Measurements from ENCODE around the gene SETD1A. TPM values are rescaled to one million over a fixed set of nuclear protein-coding genes. Genes with fewer than 3 reads are reported as not detected.
A peak's percentile ranks its signal among the peaks of the same experiment; 100 is the strongest.

The SETD1A gene
- total and polyA plus RNA-seq, 2 of the 8 experiments (the other 6 are each of a cell fraction or from before 2014, with no cell fraction given), result 4.8 to 29.0 TPM

DNA sequence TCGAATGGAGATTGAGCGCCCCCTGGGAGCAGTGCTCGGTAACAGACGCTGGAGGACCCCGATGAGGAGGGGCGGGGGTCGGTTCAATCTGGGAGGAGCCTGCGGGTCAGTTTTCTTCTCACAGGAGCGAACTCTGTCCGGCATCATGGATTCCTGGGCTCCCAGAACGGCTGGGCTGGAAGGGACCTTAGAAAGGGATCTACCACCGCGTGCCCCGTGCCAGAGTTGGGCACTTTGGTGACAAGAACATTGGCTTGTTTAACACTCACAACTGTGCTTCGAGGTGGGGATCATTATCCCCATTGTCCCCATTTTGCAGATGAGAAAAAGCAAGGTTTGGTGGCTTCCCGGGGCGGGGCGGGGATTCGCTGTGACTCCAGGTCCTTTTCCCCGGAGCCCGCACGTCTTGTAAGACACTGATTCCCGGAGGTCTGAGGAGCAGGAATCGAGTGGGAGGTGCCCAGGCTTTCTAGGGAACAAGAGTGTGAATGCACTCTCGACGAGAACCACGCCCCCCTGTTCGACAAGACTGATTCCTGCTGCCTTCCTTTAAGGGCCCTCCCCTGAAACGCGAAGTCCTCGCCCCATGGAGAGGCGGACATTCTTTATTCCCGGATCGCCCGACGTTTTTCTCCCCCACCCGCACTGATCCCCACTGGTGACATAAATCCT is 35.7 kb upstream of the SETD1A start (continued):
- TF ChIP-seq EGR1 (IDR thresholded peaks at IDR 0.05; ENCODE audit: borderline replicate concordance, low read depth, low read length) (no peak), BACH1 (IDR thresholded peaks at IDR 0.05; ENCODE audit: low read length) (peak; percentile 87), SIX5 (IDR thresholded peaks at IDR 0.05; ENCODE audit: low read depth, low read length) (no peak), ASH2L (IDR thresholded peaks at IDR 0.05; ENCODE audit: low read length) (peak; percentile 34), SP1 (IDR thresholded peaks at IDR 0.05; ENCODE audit: low read depth, low read length) (no peak), JUND (IDR thresholded peaks at IDR 0.05; ENCODE audit: low read length) (no peak), SIN3A (conservative IDR thresholded peaks at IDR 0.05 in 1 of 2, IDR thresholded peaks at IDR 0.05 in 1 of 2; ENCODE audit: low read depth in 1 of 2, low read length in 2 of 2) (0 out of 4 replicates have a peak, but pooled peaks have one; percentile 20 to 40), ATF3 (IDR thresholded peaks at IDR 0.05; ENCODE audit: insufficient read depth, low read depth, low read length) (no peak), KDM1A (IDR thresholded peaks at IDR 0.05; ENCODE audit: borderline replicate concordance, low read length) (peak; percentile 99), KDM5A (IDR thresholded peaks at IDR 0.05; ENCODE audit: low read length) (no peak), KDM4A (IDR thresholded peaks at IDR 0.05; ENCODE audit: low read depth, low read length, severe bottlenecking) (peak; percentile 46), SAP30 (IDR thresholded peaks at IDR 0.05; ENCODE audit: insufficient read depth, insufficient replicate concordance, low read length) (peak; percentile 62), EZH2 (IDR thresholded peaks at IDR 0.05; ENCODE audit: low read depth, low read length, severe bottlenecking) (no peak), TBP (IDR thresholded peaks at IDR 0.05; ENCODE audit: low read depth, low read length) (peak; percentile 50), SRF (IDR thresholded peaks at IDR 0.05; ENCODE audit: low read depth, low read length) (no peak), CTBP2 (IDR thresholded peaks at IDR 0.05; ENCODE audit: borderline replicate concordance, insufficient read depth, insufficient read length, low read length) (no peak), GABPA (IDR thresholded peaks at IDR 0.05; ENCODE audit: borderline replicate concordance, insufficient read depth, low read length) (no peak), TAF1 (IDR thresholded peaks at IDR 0.05; ENCODE audit: low read depth, low read length) (peak; percentile 66; the same call in 1 of the 2 replicates), MAFK (IDR thresholded peaks at IDR 0.05; ENCODE audit: low read depth, low read length) (no peak), SIRT6 (IDR thresholded peaks at IDR 0.05; ENCODE audit: low read length) (no peak), FOSL1 (IDR thresholded peaks at IDR 0.05; ENCODE audit: insufficient read depth, low read depth, low read length) (no peak), SP4 (IDR thresholded peaks at IDR 0.05; ENCODE audit: low read length) (no peak), CBX8 (IDR thresholded peaks at IDR 0.05; ENCODE audit: borderline replicate concordance, low read depth, low read length) (no peak), RFX5 (IDR thresholded peaks at IDR 0.05; ENCODE audit: borderline replicate concordance, low read depth, low read length) (no peak)
- TF ChIP-seq, protein P1, sequence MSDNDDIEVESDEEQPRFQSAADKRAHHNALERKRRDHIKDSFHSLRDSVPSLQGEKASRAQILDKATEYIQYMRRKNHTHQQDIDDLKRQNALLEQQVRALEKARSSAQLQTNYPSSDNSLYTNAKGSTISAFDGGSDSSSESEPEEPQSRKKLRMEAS (IDR thresholded peaks at IDR 0.05), result 0 out of 2 replicates have a peak, but pooled peaks have one; percentile 32

Data from H1 (cell line).